HG03135 (cell line): ENCODE measurements around the gene DPEP3.
"Not testable (repeated sequence)": the region's sequence is repeated elsewhere in the genome, so short reads cannot be mapped to it uniquely, and the experiment has no call there.

Experiments
- ATAC-seq: cut with Tn5 transposase; IDR thresholded peaks from one replicate; pipeline ENCODE4 v1.9.1; 2021; ENCODE audit warnings: mild to moderate bottlenecking, moderate library complexity; ENCODE audit not compliant: unreplicated experiment

The DPEP3 gene

DNA sequence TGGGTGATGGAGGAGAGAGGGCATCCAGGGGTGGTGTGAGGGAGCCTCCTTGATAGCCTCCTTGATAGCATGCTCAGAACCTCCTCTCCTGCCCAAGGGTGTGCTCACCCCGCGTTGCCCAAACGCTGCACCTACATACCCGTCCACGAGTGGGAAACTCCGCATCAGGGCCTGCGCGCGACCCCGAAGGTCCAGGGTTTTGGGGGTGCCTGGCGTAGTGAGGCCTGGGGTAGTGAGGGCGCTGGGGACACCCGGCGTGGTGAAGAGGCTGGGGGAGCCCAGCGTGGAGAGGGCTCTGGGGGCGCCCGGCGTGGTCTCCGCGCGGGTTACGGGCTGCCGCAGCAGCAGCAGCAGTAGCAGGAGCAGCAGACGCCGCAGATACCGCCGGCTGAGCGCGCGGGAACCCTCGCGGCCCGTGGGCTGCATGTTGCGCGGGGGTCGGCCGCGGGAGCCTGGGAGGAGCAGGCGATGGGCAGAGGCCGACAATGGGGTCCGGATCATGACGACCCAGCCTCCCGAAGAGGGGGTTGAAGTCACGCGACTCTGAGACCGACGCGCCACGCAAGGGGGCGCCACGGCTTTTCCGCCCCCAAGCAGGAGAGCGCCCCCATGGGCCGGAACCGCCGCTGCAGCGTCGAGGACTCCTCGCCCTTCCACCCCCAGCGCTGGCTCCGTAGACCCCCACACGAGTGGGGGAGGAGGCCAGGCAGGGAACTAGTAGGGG lies at the start of gene DPEP3:
TSS of gene DPEP3 (minus strand) at position 545 of the 724 bp plus-strand sequence. CDS start at position 426, 119 bp downstream.
- ATAC-seq, result no peak

DNA sequence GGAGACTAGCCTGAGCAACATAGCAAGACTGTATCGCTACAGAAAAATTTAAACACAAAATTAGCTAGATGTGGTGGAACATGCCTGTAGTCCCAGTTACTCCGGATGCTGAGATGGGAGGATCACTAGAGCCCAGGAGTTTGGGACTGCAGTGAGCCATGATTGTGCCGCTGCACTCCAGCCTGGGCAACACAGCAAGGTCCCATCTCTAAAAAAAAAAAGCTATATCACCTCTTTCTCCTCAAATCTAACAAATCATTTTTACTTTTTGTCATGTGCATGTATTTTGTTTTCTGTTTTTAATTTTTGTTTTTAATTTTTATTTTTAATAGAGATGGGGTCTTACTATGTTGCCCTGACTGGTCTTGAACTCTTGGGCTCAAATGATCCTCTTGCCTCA lies 48.7 kb upstream of the DPEP3 start:
- no peak for ATAC-seq

DNA sequence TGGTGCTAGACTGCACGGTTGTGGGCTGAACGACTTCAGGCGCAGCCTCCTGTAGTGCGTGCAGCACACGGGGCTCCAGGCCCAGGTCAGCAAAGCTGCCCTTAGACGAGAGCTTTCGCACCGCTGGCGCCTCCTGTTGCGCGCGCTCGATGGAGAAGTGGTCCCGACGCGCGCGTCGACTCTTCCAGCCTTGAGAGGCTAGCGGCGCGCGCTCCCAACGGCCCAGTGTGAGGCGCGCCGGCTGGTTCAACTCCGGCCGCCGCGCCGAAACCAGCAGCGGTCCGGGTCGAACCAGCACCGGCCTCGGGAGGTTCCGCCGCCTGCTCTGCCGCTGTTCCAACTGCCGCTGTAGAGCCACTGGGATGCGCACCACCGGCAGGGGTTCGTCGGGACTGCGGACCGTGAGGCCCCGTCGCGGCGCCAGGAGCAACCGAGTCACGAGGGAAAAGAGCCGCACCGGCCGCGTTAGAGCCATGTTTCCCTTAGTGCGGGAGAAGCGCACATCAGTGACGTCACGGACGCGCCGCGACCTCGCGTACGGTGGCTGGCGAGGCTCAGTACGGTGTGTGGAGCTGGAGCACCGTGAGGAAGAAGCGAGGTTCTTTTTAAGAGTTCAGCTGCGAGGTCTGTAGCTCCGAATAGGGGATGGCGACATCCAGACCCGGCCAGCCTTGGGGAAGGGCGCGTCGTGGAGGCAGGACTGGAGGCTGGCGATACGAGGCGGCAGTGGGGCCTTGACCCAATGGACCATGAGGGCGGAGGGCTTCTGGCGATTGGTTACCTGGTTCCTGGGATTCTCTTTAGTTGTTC lies 42.6 kb upstream of the DPEP3 start, which contains the start of the genes DDX28 and DUS2:
TSS of gene DDX28 (minus strand) at position 505 of the 810 bp plus-strand sequence. CDS start at position 475, 30 bp downstream.
TSS of gene DUS2 (plus strand) at position 557 of the 810 bp plus-strand sequence. CDS start 14,740 bp downstream, outside the sequence.
- peak; percentile 83 for ATAC-seq

DNA sequence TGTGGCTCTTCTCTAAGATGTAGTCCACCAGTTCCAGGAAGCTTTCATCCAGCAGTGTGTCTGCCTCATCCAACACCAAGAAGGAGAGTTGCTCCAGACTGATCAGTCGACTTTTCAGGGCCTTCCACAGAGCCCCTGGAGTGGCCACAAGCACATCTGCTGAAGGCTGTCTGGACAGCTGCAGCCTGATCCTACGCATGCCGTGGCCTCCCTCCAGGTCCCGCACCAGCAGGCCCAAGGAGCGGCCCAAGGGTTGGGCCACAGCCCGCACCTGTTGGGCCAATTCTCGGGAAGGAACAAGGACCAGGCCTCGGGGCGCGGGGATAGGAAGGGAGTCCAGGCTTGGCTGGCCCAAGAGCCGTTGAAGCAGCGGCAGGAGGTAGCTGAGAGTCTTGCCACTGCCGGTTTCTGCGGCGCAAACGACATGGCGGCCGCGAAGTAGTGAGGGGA lies 42.0 kb upstream of the DPEP3 start:
- ATAC-seq, result peak; percentile 3

DNA sequence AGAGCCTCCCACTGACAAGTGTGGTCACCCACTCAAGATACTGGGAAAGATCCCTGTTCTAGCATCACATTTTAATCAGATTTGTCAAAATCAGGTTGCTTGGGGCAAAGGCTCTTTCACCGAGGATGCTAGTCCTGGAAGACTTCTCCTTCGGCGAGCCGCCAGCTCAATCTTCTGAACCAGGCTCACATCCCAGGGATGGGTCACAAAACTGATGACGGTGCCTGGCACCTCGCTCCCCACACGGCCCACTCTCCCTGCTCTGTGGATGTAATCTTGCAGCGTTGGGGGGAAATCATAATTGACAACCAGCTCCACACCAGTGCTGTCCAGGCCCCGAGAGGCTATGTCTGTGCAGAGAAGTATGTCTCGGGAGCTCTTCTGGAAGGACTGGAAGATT lies 41.2 kb upstream of the DPEP3 start:
- no peak for ATAC-seq

- no peak for ATAC-seq
These were observed 38.9 kb upstream of the DPEP3 start for GRCh38 chr16:68019167-68019680.

DNA sequence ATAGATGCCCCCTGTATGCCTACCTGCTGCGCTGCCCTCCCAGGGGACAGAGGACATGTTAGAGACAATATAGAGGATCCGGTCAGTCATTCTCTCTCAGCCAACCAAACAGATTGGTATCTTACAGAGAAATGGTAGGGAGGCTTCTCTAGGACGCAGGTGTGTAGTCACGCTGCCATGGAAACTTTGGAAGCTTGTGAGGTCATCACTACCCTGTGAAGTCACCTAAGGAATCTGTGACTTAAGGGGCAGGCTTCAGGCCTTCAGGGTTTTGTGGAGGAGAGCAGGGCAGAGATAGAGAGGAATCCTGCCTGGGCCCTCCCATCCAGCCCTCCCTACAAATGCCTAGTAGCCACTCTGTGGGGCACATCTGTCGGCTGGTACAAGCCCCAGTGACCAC lies 35.4 kb upstream of the DPEP3 start, which contains the start of gene DPEP2NB:
TSS of gene DPEP2NB (minus strand) at position 231 of the 400 bp plus-strand sequence. CDS start at position 90, 141 bp downstream.
- ATAC-seq, result no peak

- ATAC-seq, result no peak
These were observed 33.1 kb upstream of the DPEP3 start for GRCh38 chr16:68013440-68013839.

GRCh38 chr16:68009872-68010271 lies 29.6 kb upstream of the DPEP3 start:
- ATAC-seq, result not testable (repeated sequence)

DNA sequence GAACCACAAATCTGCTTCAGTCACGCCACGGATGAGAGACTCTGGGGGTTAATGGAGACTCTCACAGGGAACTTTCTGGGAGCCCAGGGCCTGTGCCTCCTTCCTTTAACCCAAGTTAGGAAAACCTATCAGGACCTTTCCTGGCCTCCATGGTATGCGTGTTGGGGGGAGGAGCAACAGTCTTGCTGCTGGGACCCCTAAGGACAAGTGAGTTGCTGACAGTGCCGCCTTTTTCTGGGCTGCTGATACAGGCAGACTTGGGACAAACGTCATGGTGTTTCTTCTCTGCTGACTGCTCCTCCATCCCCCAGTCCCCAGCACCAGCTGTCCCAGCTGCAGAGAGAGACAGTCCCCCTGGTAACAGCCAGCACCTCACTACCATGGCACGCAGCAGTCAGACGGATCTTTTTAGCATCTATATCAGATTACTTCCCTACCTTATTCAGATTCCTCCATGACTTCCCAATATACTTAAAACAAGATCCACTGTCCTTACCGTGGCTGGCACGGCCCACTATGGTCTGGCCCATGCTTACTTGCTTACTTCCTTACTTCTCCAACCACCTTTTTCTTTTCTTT lies 28.9 kb upstream of the DPEP3 start:
- no peak for ATAC-seq

DNA sequence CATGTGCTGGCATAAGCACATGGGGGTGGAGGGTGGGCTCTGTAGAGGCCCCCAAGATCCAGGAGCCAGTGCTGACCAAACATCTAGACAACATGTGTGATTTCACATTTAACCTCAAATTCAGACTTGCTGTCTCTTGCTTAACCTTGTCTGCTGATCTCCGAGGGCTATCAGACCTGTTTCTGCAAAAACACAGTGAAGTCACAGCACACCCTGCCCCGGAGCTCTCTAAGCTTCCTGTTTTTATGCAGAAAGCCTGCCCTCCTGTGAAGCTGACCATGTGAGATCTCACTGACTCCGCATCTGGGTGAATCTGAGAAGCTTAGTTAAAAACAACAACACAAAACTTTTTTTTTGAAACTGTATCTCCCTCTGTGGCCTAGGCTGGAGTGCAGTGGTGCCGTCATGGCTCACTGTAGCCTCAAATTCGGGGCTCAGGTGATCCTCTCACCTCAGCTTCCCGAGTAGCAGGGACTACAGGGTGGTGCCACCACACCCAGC lies 25.5 kb upstream of the DPEP3 start:
- no peak for ATAC-seq

GRCh38 chr16:68005211-68005610 lies 24.9 kb upstream of the DPEP3 start:
- no peak for ATAC-seq

GRCh38 chr16:68003031-68003430 lies 22.7 kb upstream of the DPEP3 start:
- no peak for ATAC-seq

DNA sequence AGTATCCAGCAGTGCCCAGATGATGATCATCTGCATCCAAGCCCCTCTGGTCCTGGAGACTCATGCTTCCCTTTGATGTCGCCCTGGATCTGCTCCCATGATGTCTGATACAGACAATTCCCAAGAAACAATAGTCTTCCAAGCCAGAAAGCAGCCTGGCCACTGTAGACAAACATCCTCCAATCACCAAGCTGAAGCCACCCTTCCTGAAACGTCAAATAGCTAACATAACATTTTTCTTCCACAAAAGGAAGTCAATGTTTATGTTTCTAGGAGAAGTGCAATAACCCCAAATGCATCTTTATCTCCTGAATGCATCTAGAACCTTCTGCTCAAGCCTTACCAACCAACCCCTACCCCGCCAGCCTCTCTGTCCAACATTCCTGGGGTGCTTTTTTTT lies 20.2 kb upstream of the DPEP3 start:
- no peak for ATAC-seq

DNA sequence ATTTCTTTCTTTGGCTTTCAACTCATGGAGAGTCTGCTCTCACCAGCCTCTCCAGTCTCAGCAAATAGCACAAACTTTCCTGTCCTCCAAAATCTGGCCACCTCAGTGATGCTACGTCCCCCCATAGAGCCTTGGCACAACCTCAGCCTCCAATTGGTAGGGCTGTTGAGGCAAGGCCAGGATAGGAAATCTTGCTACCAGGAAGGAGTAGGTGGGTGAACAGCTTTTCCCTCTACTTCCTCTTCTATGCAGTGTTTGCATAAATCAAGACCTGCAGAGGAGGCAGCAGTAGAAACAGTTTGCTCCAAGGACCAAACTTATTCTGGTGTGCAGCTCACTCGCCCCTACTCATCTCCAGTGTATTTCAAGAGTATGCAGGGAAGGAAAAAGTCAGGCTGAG lies 19.7 kb upstream of the DPEP3 start:
- no peak for ATAC-seq

- ATAC-seq, result not testable (repeated sequence)
These were observed 18.7 kb upstream of the DPEP3 start, which contains the start of gene DPEP2 for GRCh38 chr16:67998779-67999688. TSS of gene DPEP2 (minus strand) at chr16:67999484. CDS start at chr16:67993212, 6,272 bp downstream.

DNA sequence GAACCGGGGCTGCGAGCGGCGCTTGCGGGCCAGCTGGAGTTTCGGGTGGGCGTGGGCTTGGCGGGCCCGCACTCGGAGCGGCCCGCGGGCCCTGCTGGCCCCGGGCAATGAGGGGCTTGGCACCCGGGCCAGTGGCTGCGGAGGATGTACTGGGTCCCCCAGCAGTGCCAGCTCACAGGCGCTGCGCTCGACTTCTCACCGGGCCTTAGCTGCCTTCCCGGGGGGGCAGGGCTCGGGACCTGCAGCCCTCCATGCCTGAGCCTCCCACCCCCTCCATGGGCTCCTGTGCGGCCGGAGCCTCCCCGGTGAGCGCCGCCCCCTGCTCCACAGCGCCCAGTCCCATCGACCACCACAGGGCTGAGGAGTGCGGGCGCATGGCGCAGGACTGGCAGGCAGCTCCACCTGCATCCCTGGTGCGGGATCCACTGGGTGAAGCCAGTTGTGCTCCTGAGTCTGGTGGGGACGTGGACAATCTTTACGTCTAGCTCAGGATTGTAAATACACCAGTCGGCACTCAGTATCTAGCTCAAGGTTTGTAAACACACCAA lies 18.0 kb upstream of the DPEP3 start:
- ATAC-seq, result not testable (repeated sequence)

DNA sequence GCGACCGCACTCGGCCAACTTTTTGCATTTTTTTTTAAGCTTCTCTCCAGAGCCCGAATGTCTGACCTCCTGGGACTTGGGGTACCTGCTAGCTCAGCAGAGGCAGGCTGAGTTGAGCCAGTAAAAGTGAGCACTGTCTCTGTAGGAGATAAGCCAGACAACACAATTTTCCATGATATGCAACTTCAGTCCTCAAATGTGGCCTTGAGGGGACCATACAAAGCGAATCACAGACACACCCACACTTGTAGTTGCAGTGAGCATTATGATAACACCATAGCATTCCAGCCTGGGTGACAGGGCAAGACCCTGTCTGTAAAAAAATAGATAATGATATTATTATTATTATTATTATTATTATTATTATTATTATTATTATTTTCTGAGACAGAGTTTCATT lies 16.4 kb upstream of the DPEP3 start:
- ATAC-seq, result no peak

- no peak for ATAC-seq
These were observed 15.1 kb upstream of the DPEP3 start for GRCh38 chr16:67995423-67995822.
